GM19239 (cell line): ENCODE data around the gene TAF3.

Source experiments
- DNase-seq: peaks from one replicate; pipeline ENCODE4 v3.0.0; 2011; ENCODE audit warnings: low spot score; ENCODE audit not compliant: insufficient read length
- FAIRE-seq: peaks from 2 replicates; lab custom pipeline; 2011; peaks lifted over from hg19 to GRCh38; lab: Jason Lieb, UNC

TAF3 gene

DNA sequence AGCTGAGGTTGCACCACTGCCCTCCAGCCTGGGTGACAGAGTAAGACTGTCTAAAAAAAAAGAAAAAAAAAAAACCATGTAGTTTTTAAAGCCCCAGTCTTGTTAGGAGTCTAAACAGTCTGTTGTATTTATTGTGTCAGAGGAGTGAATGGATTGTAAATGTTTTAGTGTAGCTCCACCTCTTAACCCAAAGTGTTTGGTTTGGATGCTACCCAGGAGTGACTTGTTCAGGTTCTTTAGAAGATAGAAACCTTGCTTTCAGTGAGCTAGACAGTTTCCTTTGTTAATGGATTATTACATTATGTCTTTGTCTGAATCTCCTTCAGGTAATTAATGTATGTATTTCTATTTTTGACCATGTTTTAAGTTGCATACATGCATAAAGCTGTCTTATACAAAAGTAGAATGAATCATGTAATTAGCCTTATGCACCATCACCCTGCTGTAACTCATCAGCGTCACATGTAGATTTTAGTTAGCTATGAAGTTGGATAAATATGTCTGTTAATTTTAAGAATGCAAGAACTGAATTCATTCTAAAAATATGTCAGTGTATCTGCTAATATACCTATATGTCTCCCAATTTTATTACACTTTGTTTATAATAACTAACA is 97.7 kb downstream of the TAF3 start:
- no peak for FAIRE-seq
- DNase-seq: no peak

DNA sequence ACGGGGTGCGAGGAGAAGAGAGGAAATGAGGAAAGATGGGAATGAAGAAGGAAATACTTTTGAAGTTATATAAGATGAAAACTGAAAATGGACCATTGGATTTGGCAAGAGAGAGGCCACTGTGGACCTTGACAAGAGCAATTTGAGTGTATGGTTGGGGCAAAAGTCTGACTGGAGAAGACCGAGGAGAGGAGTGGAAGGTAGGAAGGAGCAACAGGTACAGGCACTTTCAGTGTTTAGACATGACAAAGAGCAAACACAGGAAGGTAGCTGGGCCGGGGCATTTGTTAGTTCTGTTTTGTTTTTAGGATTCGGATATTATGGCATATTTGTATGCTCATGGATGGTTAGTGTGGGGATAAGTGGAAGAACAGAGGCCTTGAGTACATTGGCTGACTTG is 99.4 kb downstream of the TAF3 start:
- FAIRE-seq: no peak

DNA sequence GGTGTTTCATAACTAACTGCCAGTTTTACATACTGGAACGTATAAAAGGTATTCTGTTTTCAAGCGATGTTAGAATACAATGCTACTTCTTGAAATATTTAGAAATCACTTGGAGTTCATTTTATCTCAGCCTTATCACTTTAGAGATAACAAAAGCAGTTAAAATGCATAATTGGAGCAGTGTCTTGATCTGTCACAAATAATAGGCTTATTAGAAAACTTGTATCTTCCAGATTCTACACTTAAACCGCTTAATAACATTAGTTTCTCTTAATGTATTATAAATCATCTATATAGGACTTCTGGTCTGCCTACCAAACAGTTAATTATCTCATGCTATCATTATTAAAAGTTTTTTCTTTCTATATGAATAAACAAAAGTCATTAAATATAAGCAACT is 104.4 kb downstream of the TAF3 start:
- DNase-seq (no peak), FAIRE-seq (no peak)

More for the DNA sequence above, 99.4 kb downstream of the TAF3 start:
- no peak for DNase-seq

DNA sequence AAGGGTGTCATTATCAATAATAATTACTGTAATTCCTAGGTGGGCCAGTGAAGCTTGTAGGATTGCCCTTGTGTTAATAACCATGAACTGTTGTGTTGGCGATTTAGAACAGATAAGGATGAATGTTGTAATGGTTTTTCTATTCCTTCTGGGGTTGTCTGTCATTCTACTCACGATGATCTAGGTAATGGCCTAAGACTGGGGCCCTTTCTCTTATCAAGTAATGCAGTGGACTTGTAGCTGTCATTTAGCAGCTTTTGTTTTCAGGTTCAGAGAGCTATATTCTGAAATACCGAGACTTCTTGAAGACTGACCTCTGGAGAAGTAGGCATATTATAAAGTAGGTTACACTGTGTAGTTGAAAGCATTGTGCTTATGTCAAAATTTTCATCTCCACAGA is 110.2 kb downstream of the TAF3 start:
- DNase-seq: no peak
- FAIRE-seq: no peak

DNA sequence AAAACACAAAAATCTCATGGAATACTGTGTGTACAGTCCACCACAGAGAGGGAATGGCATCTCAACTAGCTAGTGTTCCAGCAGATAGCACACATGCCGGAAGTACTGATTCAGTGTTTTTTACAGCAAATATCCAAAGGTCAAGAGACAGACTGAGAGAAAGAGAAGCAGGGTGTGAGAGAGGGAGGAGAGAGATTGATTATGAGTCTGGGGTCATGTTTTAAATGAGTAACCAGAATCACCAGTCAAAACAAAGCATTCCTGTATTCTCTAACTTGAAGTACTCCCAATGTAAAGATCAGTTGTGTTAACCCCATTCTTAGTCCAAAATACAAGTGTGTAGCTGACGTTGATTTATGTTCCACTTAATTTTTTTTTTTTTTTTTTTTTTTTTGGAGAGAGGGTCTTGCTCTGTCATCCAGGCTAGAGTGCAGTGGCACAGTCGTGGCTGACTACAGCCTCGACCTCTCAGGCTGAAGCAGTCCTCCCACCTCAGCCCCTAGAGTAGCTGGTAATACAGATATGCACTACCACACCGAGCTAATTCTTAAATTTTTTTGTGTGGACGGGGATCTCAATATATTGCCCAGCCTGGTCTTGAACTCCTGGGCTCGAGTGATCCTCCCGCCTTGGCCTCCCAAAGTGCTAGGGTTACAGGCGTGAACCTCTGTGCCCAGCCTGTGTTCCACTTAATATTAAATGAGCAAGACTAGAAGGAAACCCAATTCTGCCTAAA is 114.2 kb downstream of the TAF3 start:
- DNase-seq: no peak
- no peak for FAIRE-seq

DNA sequence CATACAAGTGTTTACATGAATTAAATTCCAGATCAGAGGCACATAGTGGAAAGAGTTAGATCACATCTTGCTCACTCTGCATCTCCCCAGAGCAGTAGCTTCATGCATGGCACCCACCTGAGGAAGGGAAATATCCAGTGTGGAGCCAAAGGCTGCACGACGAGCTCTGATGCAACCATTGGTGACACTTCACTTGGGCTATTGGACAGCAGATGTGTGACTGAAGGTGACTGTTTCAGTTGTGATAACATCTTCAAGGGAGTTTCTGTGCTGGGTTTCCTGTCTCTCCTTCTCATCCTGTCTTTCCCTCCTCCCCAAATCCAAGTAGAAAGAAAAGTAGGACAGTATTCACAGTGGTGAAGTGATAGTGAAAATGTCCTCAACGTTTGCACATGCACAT is 115.0 kb downstream of the TAF3 start:
- no peak for FAIRE-seq

DNA sequence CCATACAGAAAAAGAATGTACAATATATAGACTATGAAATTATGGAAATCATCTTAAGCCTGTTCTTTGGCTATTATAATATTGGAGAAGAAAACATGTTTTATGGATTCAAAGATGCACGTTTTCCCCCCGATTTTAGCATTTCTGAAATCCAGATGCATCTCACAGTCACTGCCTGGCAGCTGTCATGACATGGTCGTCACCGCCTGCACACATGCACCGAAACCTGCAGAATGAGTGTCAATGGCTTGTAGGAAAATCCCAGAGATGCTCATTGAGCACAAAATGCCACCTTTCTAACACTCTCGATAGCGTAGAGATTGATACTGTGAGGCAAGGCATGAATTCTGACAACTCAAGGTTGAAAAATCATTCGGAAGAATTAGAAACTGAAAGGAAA is 115.5 kb downstream of the TAF3 start:
- DNase-seq (no peak), FAIRE-seq (no peak)

More for the DNA sequence above, 115.0 kb downstream of the TAF3 start:
- no peak for DNase-seq

DNA sequence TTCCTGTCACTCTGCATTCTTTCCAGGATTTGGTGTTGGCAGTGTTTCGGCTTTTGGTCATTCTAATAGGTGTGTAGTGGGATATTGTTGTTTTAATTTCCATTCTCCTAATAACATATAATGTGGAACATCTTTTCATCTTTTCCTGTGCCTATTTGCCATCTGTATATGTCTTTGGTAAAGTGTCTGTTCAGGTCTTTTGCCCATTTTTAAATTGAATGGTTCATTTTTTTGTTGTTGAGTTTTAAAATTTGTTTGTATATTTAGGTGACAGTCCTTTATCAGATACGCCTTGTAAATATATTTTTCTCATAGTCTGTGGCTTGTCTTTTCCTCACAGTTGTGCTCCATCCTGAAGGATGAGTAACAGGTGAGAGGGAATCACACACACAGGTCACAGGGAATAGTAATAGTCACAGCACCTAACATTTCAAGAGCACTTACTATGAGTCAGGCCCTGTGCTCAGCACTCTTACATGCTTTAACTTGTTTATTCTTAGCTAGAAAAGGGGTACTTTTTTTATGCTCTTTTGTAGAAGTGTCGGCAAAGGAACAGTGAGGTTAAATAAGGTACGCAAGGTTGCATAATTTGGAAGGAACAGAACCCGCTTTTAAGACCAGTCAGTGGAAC is 119.1 kb downstream of the TAF3 start:
- no peak for DNase-seq
- FAIRE-seq: no peak

DNA sequence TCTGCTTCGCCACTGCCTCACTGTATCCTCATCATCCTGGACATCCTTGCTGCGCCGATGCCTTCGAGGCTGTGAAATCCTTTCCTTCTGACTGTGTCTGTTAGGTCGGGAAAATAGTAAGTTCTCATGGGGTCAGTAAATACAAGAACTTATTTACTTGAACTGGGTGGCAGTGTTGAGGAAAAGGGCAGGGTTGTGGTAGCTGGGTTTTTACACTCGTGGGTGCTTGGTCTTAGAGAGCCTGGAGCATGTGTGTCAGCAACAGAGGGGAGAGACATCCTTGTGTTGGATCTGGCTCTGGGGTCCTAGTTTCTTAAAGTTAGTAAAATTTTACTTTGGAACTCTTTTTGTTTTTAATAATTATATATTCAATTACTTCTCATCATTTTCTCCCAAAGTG is 123.3 kb downstream of the TAF3 start:
- DNase-seq (no peak), FAIRE-seq (no peak)

DNA sequence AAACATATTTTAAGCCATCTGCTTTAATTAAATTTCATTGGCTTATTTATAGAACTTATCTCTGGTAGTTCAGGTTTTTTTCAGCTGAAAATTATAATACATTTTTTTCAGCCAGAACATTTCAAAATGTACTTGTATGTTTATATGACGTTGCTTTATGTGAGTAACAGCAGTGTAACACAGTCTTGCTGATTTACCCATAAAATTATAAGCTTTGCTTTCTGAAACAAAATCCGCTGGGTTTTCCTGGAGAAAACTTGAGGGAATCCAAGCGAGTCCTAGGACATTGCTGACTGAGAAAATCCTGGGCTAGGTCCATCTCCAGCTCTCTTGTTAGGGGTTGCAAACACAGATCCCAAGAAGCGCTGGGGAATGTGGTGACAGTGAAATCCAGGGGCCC is 124.0 kb downstream of the TAF3 start:
- FAIRE-seq (no peak), DNase-seq (no peak)

DNA sequence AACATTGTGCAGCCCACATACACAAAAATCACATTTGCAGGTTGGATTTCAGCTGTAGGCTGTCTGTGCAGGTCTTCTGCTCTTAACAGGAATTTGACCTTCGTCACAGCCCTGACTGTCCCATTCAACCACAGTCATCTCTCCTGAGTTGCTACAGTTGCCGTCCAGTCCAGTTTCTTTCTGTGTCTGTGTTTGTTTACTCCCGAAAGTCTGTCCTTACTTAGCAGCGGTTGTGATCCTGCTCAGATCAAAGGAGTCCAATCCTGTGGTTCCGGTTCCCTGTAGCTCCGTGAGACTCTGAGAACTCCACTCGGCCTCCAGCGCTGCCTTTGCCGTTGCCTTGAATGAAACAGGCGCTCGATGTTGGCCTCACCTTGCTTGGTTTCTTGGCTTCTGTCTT is 124.6 kb downstream of the TAF3 start:
- FAIRE-seq: no peak
- DNase-seq: no peak

DNA sequence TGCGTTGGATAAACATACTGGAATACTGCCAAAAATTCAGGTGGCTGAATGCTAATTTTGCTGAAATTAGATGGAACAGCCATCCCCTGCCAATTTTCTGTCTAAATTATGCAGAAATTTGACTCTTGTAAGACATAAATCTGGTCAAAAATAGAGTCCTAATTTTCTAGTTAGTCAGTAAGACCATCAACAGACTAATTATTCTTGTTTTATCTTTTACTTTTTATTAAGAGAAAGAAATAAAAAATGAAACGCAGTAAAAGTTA is 125.8 kb downstream of the TAF3 start:
- FAIRE-seq: no peak
- no peak for DNase-seq

DNA sequence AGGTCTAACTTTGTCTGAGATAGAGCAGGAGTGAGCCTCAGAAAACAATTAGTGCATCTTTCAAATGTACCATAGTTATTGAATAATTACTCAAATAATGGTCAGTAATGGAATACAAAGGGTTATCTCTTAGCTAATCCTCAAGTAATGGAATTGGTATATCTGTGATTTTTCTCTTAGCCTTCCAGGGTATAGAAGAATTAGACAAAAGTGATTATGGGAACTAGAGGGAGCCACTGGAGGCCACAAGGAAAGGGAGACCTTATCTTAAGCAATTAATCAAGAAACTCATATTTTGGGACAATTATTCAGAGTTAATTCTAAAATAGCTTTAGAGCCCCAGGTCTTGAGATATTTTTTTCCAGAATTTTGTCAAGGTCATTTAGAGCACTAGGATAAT is 126.2 kb downstream of the TAF3 start:
- FAIRE-seq: no peak
- DNase-seq: no peak

DNA sequence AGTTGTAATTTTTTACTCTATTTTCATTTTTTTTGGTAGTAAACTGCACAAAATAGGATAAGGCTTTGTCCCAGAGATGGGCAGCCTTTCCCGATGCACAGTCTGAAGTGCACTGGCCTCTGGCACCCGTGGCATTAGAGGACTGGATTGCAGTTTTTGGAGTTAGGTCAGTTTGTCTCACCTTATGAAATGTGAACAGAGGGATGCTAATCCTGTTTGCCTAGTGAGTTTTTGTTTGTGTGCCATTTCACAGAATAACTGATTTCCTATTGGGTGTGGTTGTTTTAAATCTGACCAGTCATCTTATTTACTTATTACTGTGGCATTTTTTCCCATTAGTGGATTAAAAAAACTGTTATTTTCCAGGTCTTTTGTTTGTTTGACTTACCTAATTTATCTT is 126.7 kb downstream of the TAF3 start:
- DNase-seq: no peak

DNA sequence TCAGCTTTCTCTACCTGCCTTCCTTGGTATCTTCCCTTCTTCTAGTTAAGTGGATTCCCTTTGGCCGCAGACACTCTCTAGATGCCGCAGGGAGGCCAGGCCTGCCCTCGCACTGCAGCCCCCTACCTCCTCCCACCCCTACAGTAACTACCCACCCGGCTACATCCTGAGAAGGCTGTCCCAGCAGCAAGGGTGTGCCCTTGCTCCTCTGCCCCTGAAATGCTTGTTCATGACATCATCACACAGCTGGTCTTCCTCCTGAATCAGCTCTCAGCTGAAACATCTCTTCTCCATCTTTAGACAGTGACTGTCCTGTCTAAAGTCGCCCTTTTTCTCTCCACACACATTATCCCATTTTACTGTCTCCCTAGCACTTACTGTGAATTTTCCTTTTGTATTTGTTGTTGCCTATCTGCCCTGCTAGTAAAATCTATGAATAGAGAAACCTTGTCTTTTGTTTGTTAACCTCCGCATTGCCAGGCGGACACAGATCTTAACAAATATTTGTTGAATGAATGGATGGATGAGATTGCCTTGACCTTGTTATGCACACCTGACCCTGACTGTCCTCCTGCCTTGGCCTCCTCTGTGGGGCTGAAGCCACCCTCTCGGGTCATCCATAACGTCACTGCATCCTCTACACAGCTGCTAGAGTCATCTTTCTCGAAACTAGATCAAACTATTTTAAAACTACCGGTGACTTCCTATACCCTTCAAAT is 127.3 kb downstream of the TAF3 start:
- no peak for FAIRE-seq
- no peak for DNase-seq

More for the DNA sequence above, 126.7 kb downstream of the TAF3 start:
- no peak for FAIRE-seq

DNA sequence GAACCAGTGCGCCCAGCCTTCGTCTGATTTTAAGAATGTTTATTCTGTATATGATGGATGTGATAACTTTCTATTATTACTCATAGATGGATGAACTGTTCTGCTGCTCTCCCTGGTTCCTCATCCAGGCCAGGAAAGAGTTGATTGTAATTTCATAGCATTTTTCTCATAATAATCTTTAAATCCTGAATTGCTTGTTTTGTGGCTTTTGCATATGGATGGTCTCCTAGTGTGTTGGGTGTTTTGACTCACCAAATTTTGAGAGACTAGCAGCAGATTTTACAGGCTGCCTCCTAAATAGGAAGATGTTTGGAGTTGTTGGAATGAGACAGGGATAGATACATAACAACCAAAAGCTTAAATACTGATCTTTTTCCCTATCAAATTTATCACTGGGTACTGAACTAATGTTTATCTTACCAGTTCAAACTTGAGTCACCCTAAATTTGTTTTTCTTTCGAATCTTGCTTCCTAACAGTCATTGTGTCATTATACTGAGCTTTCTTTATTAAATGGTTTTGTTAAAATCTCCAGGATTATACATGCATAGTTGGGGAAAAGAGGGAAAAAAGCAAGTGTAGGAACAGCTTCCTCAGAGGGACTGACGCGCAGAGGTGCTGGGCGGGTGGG is 130.2 kb downstream of the TAF3 start:
- FAIRE-seq (no peak), DNase-seq (no peak)

DNA sequence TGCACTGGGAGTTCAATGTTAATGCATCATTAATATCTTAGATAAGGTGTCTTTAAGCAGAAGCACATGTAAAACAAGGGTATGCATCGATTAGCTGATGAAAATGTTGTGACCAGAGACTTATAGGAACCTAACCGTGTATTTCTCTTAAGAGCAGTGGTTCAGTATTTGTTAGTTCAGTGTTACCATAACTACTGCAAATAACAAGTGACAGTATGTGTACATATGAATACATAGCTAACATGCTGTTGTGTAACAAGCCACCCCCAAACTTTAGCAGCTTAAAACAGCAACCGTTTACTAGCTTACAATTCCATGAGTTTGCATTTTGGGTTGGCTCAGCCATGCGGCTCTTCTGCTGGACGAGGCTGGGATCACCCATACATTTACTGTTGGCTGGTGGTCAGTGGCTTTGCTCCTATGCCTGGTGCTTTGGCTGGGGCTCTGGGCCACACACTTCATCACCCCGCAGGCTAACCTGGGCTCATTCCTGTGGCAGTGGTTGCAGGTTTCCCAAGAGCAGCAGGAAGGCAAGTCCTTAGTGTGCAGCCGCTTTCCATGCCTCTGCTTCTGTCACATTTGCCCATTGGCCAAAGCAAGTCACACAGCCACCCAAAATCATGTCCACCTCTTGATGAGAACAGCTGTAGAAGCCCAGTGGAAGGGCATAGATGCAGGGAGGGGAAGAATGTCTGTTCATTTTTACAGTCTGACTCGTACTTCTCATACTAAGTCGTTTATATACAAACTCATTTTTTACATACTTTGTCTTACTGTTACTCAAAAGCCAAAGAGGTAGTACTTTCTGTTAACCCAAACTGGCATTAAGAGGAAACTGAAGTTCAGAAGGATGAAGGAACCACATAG is 132.9 kb downstream of the TAF3 start:
- DNase-seq: no peak
- no peak for FAIRE-seq

DNA sequence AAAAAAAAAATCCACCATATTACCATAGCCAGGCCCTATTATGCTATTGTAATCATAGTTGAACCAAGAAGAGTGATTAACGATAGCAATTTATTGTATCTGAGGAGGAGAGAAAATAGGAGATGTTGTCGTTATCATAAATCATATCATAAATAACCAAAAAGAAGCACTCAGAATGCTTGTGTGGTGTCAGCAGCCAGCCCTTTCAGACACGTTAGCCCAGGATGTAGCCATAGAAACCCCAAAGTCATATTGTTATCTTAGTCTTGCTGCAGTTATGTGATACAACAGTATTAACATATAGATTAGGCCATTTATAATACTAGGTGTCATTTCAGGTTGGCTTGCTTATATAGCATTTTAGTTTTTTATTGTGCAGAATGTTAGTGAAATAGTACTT is 134.0 kb downstream of the TAF3 start:
- FAIRE-seq (no peak), DNase-seq (no peak)

DNA sequence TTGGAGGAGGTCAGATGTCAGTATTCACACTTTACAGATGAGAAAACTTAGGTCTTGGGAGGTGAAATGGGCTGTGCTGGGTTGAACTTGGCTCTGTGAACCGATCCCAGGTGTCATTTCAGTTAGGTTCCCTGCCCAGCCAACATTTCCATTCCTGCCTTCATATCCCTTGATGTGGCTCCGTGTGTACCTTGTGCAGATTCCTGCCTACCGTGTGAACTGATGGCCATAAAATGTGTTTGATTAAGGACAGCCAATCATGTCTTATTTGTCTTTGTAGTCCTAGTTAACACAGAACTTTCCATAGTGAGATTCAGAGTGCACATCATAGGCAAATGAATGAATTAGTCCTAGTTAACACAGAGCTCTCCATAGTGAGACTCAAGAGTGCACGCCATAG is 135.1 kb downstream of the TAF3 start:
- no peak for FAIRE-seq

DNA sequence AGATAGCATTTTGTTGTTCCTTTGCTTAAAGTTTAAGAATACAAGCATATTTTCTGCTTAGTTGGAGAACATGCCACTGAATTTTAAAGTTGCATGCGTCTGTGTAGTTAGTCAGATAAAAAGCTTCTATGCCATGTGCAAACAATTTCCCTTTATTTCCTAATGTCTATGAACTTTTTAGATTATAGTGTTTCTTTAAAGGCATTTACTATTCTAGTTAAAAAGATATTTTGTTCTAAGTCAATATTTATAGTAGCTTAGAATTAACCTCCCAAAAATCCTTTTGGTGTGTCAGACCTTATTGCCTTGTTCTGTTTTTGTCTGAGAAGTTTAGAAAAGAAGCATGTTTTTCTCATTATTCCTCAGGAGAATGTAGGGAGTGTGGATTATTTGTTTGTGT is 137.1 kb downstream of the TAF3 start:
- FAIRE-seq (no peak), DNase-seq (no peak)

More for the DNA sequence above, 135.1 kb downstream of the TAF3 start:
- DNase-seq: no peak
